CD4-positive, alpha-beta T cell (primary cell): ENCODE measurements around the gene C17orf78. TPM values are rescaled to one million over a fixed set of nuclear protein-coding genes. Genes with fewer than 3 reads are reported as not detected.
"Not testable (repeated sequence)": the region's sequence is repeated elsewhere in the genome, so short reads cannot be mapped to it uniquely, and the experiment has no call there.

Source experiments
- ATAC-seq: fragments of 200-7000 bp; cut with Tn5 transposase; one replicate; pipeline ENCODE4 v1.10.0; 2022; ENCODE audit warnings: mild to moderate bottlenecking; ENCODE audit not compliant: poor library complexity
- CTCF ChIA-PET: fragments of 350-600 bp; sonication (Branson Sonifier 250); formaldehyde crosslinking; loops from one replicate; lab custom pipeline; 2021; ENCODE audit warnings: antibody characterized with exemption, inconsistent platforms; lab: Charles Lee
- POLR2A ChIA-PET: fragments of 350-600 bp; sonication (Branson Sonifier 250); formaldehyde crosslinking; loops from one replicate; lab custom pipeline; 2021; ENCODE audit warnings: antibody characterized with exemption, inconsistent platforms; lab: Charles Lee
- DNase-seq, 14 experiments: peaks; one replicate each; pipeline ENCODE4 v3.0.0-alpha.2; 2013 to 2020; ENCODE audit warnings: mixed read lengths in 2 of 14
- H3K27ac ChIP-seq, 2 donors: one replicate each; pipeline versions ENCODE4 v1.5.1 to v1.7.0; 2013; ENCODE audit warnings: low read length in 2 of 2, low read depth in 1 of 2, mild to moderate bottlenecking in 1 of 2
- H3K27me3 ChIP-seq, 2 experiments: 1 replicate in 1 of 2; 2 replicates in 1 of 2; pipeline versions ENCODE4 v1.6.1 to v1.7.0; 2013; ENCODE audit warnings: low read length in 2 of 2, control low read depth in 1 of 2, mild to moderate bottlenecking in 1 of 2, moderate library complexity in 1 of 2; ENCODE audit not compliant: insufficient read depth in 2 of 2, control insufficient read depth in 1 of 2
- H3K36me3 ChIP-seq: one replicate; pipeline ENCODE4 v1.6.1; 2013; ENCODE audit warnings: low read length, control low read depth; ENCODE audit not compliant: insufficient read depth
- H3K4me1 ChIP-seq: one replicate; pipeline ENCODE4 v1.6.1; 2013; ENCODE audit warnings: low read length, control low read depth; ENCODE audit not compliant: insufficient read depth
- H3K4me3 ChIP-seq: one replicate; pipeline ENCODE4 v1.5.1; 2013; ENCODE audit warnings: mild to moderate bottlenecking, low read length, moderate library complexity
- H3K9me3 ChIP-seq, 2 experiments: 1 replicate in 1 of 2; 2 replicates in 1 of 2; pipeline versions ENCODE4 v1.6.1 to v1.7.0; 2013; ENCODE audit warnings: low read length in 2 of 2, mild to moderate bottlenecking in 2 of 2, control low read depth in 1 of 2, moderate library complexity in 1 of 2; ENCODE audit not compliant: control insufficient read depth in 1 of 2, insufficient read depth in 1 of 2
- H3K27ac Mint-ChIP-seq: one replicate; pipeline ENCODE4 v1.8.0; 2020; ENCODE audit warnings: mixed read lengths
- H3K27me3 Mint-ChIP-seq: one replicate; pipeline ENCODE4 v1.8.0; 2021; ENCODE audit warnings: mixed read lengths
- H3K36me3 Mint-ChIP-seq: one replicate; pipeline ENCODE4 v1.8.0; 2021; ENCODE audit warnings: low read depth, mixed read lengths
- H3K4me1 Mint-ChIP-seq: one replicate; pipeline ENCODE4 v1.8.0; 2021; ENCODE audit warnings: low read depth, mixed read lengths
- H3K4me3 Mint-ChIP-seq: one replicate; pipeline ENCODE4 v1.8.0; 2020; ENCODE audit warnings: mild to moderate bottlenecking, mixed read lengths
- H3K9me3 Mint-ChIP-seq: one replicate; pipeline ENCODE4 v1.8.0; 2020; ENCODE audit warnings: mixed read lengths
- CTCF ChIP-seq: fragments of 200-600 bp; IDR thresholded peaks from one replicate; pipeline ENCODE4 v1.8.0; 2022; ENCODE audit warnings: antibody characterized with exemption, mild to moderate bottlenecking
- intact Hi-C, 2 experiments: fragments of 100-400 bp; cut with DNase I in 1 of 2; cut with micrococcal nuclease in 1 of 2; formaldehyde crosslinking; loops; one replicate each; pipeline versions ENCODE4 v1.15.1 to v1.9.0; 2023 to 2025; cut with DNase I, micrococcal nuclease
- total RNA-seq, 174 experiments: library from RNA in 2 of 174; stranded (reverse) in 2 of 174; gene quantifications; one replicate each; pipeline ENCODE4 v1.2.3 and lab custom pipeline; 2021 to 2026

C17orf78 gene
- total RNA-seq, 2 experiments from 2014 or later: not detected

GRCh38 chr17:37399265-37399803, 23.5 kb downstream of the C17orf78 start:
- no peak overlapping the region for H3K27ac Mint-ChIP-seq
- DNase-seq: no peak

DNA sequence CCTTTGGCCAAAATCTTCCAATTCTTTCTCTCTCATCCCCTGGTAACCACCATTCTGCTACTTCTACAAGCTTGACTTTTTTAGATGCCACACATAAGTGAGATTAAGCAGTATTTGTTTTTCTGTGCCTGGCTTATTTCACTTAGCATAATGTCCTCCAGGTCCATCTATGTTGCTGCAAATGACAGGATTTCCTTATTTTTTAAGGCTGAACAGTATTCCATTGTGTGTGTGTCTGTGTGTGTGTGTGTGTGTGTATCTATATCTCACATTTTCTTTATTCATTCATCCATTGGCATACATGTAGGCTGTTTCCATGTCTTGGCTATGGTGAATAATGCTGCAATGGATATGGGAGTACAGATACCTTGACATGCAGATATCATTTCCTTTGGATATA, 24.7 kb downstream of the C17orf78 start:
- Mint-ChIP-seq H3K36me3 (no peaks in the 10 kb centered on the region), H3K4me1 (peaks cover 31% of the 10 kb centered on the region), H3K27ac (no peak overlapping the region), H3K27me3 (no peaks in the 10 kb centered on the region), H3K4me3 (no peak overlapping the region), H3K9me3 (no peaks in the 10 kb centered on the region)
- Histone ChIP-seq H3K36me3 (no peaks in the 10 kb centered on the region), H3K27ac (no peak overlapping the region), H3K4me3 (no peak overlapping the region), H3K27me3 (no peaks in the 10 kb centered on the region), H3K9me3 (no peaks in the 10 kb centered on the region), H3K4me1 (peaks cover 2% of the 10 kb centered on the region)
- ChIA-PET CTCF (no interaction called here), POLR2A (no interaction called here)
- ATAC-seq (no peak), DNase-seq (no peak)
- no peak for TF ChIP-seq CTCF
- intact Hi-C loops: no loop called here

More at GRCh38 chr17:37399265-37399803, 23.5 kb downstream of the C17orf78 start:
- no peaks in the 10 kb centered on the region for H3K9me3 Mint-ChIP-seq
- no peak for ATAC-seq
- Histone ChIP-seq H3K27ac (no peak overlapping the region), H3K27me3 (no peaks in the 10 kb centered on the region), H3K36me3 (no peaks in the 10 kb centered on the region), H3K9me3 (no peaks in the 10 kb centered on the region), H3K4me3 (no peak overlapping the region), H3K4me1 (no peaks in the 10 kb centered on the region)
- POLR2A ChIA-PET: no interaction called here
- no peak overlapping the region for H3K4me3 Mint-ChIP-seq
- intact Hi-C loops: no loop called here
- TF ChIP-seq CTCF: no peak
- H3K27me3 Mint-ChIP-seq: no peaks in the 10 kb centered on the region
- CTCF ChIA-PET: interaction anchor here (0.7 kb wide), 1 partner anchor 26 kb away, joined by 3 read pairs; no protein-coding TSS in a partner anchor
- H3K36me3 Mint-ChIP-seq: no peaks in the 10 kb centered on the region
- H3K4me1 Mint-ChIP-seq: peaks cover 22% of the 10 kb centered on the region

- ATAC-seq, POLR2A ChIA-PET, DNase-seq, H3K27me3 Mint-ChIP-seq, H3K27ac ChIP-seq, H3K27me3 ChIP-seq, H3K36me3 ChIP-seq, H3K9me3 Mint-ChIP-seq, H3K4me3 ChIP-seq, H3K9me3 ChIP-seq: not testable (repeated sequence)
- Mint-ChIP-seq H3K27ac (peak overlapping the region; percentile 88), H3K4me3 (peak overlapping the region; percentile 94), H3K4me1 (peaks cover 43% of the 10 kb centered on the region), H3K36me3 (peaks cover 16% of the 10 kb centered on the region)
- CTCF ChIA-PET: interaction anchor here (1.6 kb wide), 1 partner anchor 32 kb away, joined by 5 read pairs; no protein-coding TSS in a partner anchor
- intact Hi-C loops: loop anchor here (1.0 to 5.0 kb wide), 3 partner anchors 82 to 458 kb away; partner anchors contain the start of genes DUSP14 (in 2 of the 2) and AATF (in 1 of the 2)
- H3K4me1 ChIP-seq: peaks cover 27% of the 10 kb centered on the region
Observed at GRCh38 chr17:37405522-37405921, 29.7 kb downstream of the C17orf78 start.
